Left lung (tissue), 10 donors: ENCODE measurements around the gene TRANK1. TPM values are rescaled to one million over a fixed set of nuclear protein-coding genes. Genes with fewer than 3 reads are reported as not detected.
A peak's percentile ranks its signal among the peaks of the same experiment; 100 is the strongest.

ENCODE experiments used
- ATAC-seq: fragments of 200-7000 bp; cut with Tn5 transposase; one replicate; pipeline ENCODE4 v1.9.1; 2020; ENCODE audit warnings: moderate library complexity
- DNase-seq, 4 donors: peaks; one replicate each; pipeline ENCODE4 v3.0.0-alpha.2; 2013 to 2020
- H3K27ac ChIP-seq, 2 donors: fragments of 200-600 bp; sonication (generic) in 1 of 2; one replicate each; pipeline versions ENCODE4 v1.5.0 to v1.8.0; 2020 to 2021
- H3K27me3 ChIP-seq, 2 donors: fragments of 200-600 bp; sonication (generic) in 1 of 2; one replicate each; pipeline versions ENCODE4 v1.5.0 to v1.8.0; 2020 to 2021
- H3K36me3 ChIP-seq, 2 donors: fragments of 200-600 bp; sonication (generic) in 1 of 2; one replicate each; pipeline versions ENCODE4 v1.5.0 to v1.8.0; 2020 to 2021
- H3K4me1 ChIP-seq, 2 donors: fragments of 200-600 bp; one replicate each; pipeline ENCODE4 v1.8.0; 2021
- H3K4me3 ChIP-seq, 2 donors: fragments of 200-600 bp; sonication (generic) in 1 of 2; one replicate each; pipeline versions ENCODE4 v1.5.0 to v1.8.0; 2020 to 2021; ENCODE audit warnings: mild to moderate bottlenecking in 1 of 2
- H3K9me3 ChIP-seq, 2 donors: fragments of 200-600 bp; sonication (generic) in 1 of 2; one replicate each; pipeline versions ENCODE4 v1.5.0 to v1.8.0; 2020 to 2021
- intact Hi-C, 2 donors: fragments of 100-400 bp; cut with DNase I; formaldehyde crosslinking; loops; one replicate each; pipeline versions ENCODE4 v1.11.2 to v1.14.2; 2022
- polyA plus RNA-seq, 6 donors: library from polyadenylated mRNA; unstranded; fragments of 120-200 nt; gene quantifications; one replicate each; pipeline ENCODE4 v1.2.1, GENCODE V29; 2013; ENCODE audit not compliant: insufficient read length in 6 of 6
- total RNA-seq, 2 donors: library from RNA; stranded (reverse); fragmentation: NEBNext Ultra II Directional; extraction: Animal tissue kit (Norgen Biotek cat#: 25700); gene quantifications; one replicate each; pipeline ENCODE4 v1.2.1, GENCODE V29; 2021
- TF ChIP-seq, protein P1 (sequence below), 2 donors: fragments of 200-600 bp; sonication (generic) in 1 of 2; IDR thresholded peaks; one replicate each; pipeline versions ENCODE4 v1.5.0 to v1.8.0; 2021; ENCODE audit warnings: antibody characterized with exemption in 2 of 2
- donor health status: DM: no; HTN: yes; CAD: no.
- donor health status: DM: no; HTN: no; CAD: no.

Gene TRANK1
- total and polyA plus RNA-seq, 8 donors: 23.5 to 26.6 (median 26.1) TPM

DNA sequence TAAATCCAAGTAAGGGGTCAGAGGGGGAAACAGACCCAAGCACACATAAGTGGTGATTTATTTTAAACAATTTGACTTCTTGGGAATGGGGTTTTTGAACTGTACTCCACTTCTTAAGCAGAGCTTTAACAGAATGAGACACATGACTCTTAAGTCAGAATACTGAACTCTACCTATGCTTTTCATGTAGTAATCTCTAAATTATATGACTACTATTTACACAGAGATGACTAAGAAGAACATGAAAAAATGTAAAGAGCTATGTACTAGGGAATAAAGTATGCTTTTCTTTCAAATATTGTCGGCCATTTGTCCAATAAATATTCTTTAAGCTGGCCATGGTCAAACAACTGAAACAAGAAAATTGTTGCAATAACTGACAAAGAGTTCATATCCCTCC, 35.2 kb downstream of the TRANK1 start:
- intact Hi-C loops: no loop called here
- no peak for DNase-seq
- no peak for ATAC-seq
- Histone ChIP-seq H3K36me3 (no peaks in the 10 kb centered on the region), H3K9me3 (no peaks in the 10 kb centered on the region), H3K27me3 (no peaks in the 10 kb centered on the region), H3K4me1 (peaks cover 10 to 62% of the 10 kb centered on the region in 2 donors), H3K27ac (peak overlapping the region in 1 of 2 donors; percentile 98), H3K4me3 (no peak overlapping the region)
- TF ChIP-seq, protein P1, sequence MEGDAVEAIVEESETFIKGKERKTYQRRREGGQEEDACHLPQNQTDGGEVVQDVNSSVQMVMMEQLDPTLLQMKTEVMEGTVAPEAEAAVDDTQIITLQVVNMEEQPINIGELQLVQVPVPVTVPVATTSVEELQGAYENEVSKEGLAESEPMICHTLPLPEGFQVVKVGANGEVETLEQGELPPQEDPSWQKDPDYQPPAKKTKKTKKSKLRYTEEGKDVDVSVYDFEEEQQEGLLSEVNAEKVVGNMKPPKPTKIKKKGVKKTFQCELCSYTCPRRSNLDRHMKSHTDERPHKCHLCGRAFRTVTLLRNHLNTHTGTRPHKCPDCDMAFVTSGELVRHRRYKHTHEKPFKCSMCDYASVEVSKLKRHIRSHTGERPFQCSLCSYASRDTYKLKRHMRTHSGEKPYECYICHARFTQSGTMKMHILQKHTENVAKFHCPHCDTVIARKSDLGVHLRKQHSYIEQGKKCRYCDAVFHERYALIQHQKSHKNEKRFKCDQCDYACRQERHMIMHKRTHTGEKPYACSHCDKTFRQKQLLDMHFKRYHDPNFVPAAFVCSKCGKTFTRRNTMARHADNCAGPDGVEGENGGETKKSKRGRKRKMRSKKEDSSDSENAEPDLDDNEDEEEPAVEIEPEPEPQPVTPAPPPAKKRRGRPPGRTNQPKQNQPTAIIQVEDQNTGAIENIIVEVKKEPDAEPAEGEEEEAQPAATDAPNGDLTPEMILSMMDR (IDR thresholded peaks at IDR 0.05): no peak

DNA sequence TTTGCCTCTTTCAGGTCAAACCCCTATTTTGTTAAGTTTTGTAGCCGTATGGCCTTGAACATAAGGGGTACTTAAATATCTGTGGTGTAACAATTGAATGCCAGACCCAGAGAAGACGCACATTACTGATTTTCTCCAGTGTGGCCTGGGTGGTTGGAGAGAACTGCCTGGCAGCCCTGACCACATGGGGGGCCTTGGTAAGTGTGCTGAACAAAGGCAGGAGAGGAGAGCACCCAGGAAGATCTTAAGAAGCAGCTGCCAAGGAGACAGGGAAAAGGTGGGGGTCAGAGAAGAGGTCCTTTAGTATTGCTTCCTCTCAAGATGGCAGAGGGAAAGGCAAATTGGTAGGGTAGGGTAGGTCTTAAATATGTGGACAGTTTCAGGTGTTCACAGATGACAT, 35.7 kb downstream of the TRANK1 start:
- no peaks in the 10 kb centered on the region for H3K36me3 ChIP-seq
- intact Hi-C loops: no loop called here
- no peaks in the 10 kb centered on the region for H3K27me3 ChIP-seq
- H3K4me3 ChIP-seq: no peak overlapping the region
- H3K27ac ChIP-seq: peak overlapping the region; percentile 88 to 98
- TF ChIP-seq, protein P1 (IDR thresholded peaks at IDR 0.05): no peak
- peaks cover 10 to 66% of the 10 kb centered on the region in 2 donors for H3K4me1 ChIP-seq
- ATAC-seq (no peak), DNase-seq (no peak)
- H3K9me3 ChIP-seq: no peaks in the 10 kb centered on the region

DNA sequence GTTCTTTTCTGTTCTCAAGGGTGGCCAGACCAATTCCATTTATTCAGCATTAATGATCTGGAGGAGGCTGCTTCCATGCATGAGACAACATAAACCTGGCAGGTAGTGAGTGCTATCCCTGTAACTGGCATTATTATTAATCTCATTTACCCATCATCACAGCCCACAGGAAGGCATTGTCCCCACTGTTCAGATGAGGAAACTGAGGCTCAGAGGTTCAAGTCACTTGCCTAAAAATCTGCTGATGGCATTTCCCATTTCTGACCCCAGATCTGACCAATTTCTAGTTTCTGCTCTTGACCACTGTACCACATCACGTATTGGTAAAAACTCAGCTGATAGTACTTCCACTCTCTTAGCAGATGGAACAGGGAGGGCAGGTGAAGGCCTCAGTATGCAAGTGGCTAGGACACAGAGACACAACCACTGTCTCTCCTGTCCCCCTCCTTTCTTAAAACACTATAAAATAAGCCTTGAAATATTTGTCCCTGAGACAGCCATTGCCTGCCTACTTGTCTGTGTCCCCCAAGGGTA, 36.1 kb downstream of the TRANK1 start:
- peaks cover 10 to 66% of the 10 kb centered on the region in 2 donors for H3K4me1 ChIP-seq
- H3K4me3 ChIP-seq: peak overlapping the region; percentile 40 to 55
- TF ChIP-seq, protein P1 (IDR thresholded peaks at IDR 0.05): no peak
- intact Hi-C loops: no loop called here
- H3K27me3 ChIP-seq: no peaks in the 10 kb centered on the region
- H3K9me3 ChIP-seq: no peaks in the 10 kb centered on the region
- no peak for ATAC-seq
- no peak for DNase-seq
- H3K36me3 ChIP-seq: no peaks in the 10 kb centered on the region
- H3K27ac ChIP-seq: peak overlapping the region; percentile 88 to 98

DNA sequence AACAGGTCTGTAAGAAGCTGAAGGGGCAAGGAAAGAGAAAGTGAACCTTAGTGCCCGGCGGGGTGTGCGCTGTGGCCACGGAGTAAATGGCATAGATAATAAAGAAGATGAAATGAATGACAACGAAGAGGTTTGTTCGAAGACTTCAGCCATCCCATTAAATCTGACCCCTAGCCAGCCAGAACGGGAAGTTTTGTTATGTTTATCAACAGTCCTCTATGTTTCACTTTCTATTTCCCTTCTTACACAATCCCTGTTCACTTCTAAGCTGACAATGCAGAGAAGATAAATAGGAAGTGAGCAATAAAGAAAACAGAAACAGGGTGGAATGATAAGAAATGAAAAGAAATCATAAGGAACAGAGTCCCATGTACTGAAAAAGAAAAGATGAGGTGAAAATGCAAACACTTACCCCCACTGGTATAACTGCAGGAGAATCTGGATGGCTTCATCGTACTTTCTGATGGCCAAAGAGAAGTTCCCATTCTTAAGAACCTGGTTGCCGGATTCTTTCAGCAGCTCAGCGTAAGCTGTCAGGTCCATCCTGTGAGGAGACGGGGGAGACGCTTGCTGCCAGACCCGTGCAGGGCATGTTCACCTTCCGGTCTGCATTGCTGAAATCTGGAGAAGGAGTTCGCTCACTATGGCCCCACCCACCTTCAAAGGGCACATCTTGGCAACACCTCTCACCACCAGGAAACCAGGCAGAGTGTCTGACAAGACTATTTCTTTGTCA, 36.8 kb downstream of the TRANK1 start:
- DNase-seq (peak in 2 of 4 donors; percentile 67 to 72), ATAC-seq (peak; percentile 74)

More for the DNA sequence above, 36.8 kb downstream of the TRANK1 start:
- H3K36me3 ChIP-seq: no peaks in the 10 kb centered on the region
- no peaks in the 10 kb centered on the region for H3K27me3 ChIP-seq
- intact Hi-C loops: no loop called here
- peak overlapping the region; percentile 88 to 98 for H3K27ac ChIP-seq
- TF ChIP-seq, protein P1 (IDR thresholded peaks at IDR 0.05): no peak
- peaks cover 10 to 66% of the 10 kb centered on the region in 2 donors for H3K4me1 ChIP-seq
- peak overlapping the region; percentile 40 to 55 for H3K4me3 ChIP-seq
- no peaks in the 10 kb centered on the region for H3K9me3 ChIP-seq
